A549 (cell line): Measurements from ENCODE around the gene MB21D2. TPM values are rescaled to one million over a fixed set of nuclear protein-coding genes. Genes with fewer than 3 reads are reported as not detected.

ENCODE experiments used
- ATAC-seq, 2 experiments: fragments of 200-7000 bp in 1 of 2; fragments of >200 bp in 1 of 2; cut with Nextera tagmentation in 1 of 2; cut with Tn5 transposase in 1 of 2; 3 replicates each; pipeline versions ENCODE4 v1.8.0 to v1.9.1; 2018 to 2020; ENCODE audit warnings: mild to moderate bottlenecking in 1 of 2, moderate library complexity in 1 of 2
- CTCF ChIA-PET: fragments of 300-600 bp; sonication (Branson Sonifier 250); formaldehyde crosslinking; extraction: SDS; loops from one replicate; lab custom pipeline; 2021; ENCODE audit warnings: antibody characterized with exemption, inconsistent platforms; lab: Yijun Ruan, JAX
- POLR2A ChIA-PET: fragments of 350-600 bp; formaldehyde crosslinking; extraction: SDS; loops from one replicate; lab custom pipeline; 2021; ENCODE audit warnings: antibody characterized with exemption, inconsistent platforms; lab: Yijun Ruan, JAX
- DNase-seq, 2 experiments: peaks; one replicate each; pipeline versions ENCODE4 v3.0.0 to v3.0.0-alpha.2; 2011 to 2016; ENCODE audit warnings: low read depth in 1 of 2, low spot score in 1 of 2
- FAIRE-seq: peaks from 2 replicates; lab custom pipeline; 2011; peaks lifted over from hg19 to GRCh38; lab: Jason Lieb, UNC
- H3K27ac ChIP-seq, 2 experiments: fragments of >200 bp; sonication (Bioruptor Twin); formaldehyde crosslinking; 3 replicates each; pipeline ENCODE4 v1.5.1; 2016 to 2017
- H3K4me1 ChIP-seq: fragments of >200 bp; sonication (Bioruptor Twin); formaldehyde crosslinking; 3 replicates; pipeline ENCODE4 v1.6.1; 2016
- H3K4me2 ChIP-seq: fragments of >200 bp; sonication (Bioruptor Twin); formaldehyde crosslinking; 3 replicates; pipeline ENCODE4 v1.6.1; 2016
- H3K4me3 ChIP-seq: fragments of >200 bp; sonication (Bioruptor Twin); formaldehyde crosslinking; 3 replicates; pipeline ENCODE4 v1.5.1; 2016
- H3K9me3 ChIP-seq: fragments of >200 bp; sonication (Bioruptor Twin); formaldehyde crosslinking; 3 replicates; pipeline ENCODE4 v1.6.1; 2016
- BHLHE40 ChIP-seq: IDR thresholded peaks from 2 replicates; pipeline ENCODE4 v1.6.1; 2012; ENCODE audit warnings: low read depth, low read length, inconsistent platforms
- CEBPB ChIP-seq, 2 experiments: fragments of >200 bp in 1 of 2; sonication (Bioruptor Twin) in 1 of 2; formaldehyde crosslinking in 1 of 2; IDR thresholded peaks; 2 replicates each; pipeline ENCODE4 v1.6.1; 2012 to 2016
- CHD2 ChIP-seq: fragments of 150-350 bp; IDR thresholded peaks from 2 replicates; pipeline ENCODE4 v1.6.1; 2014; ENCODE audit warnings: low read length; ENCODE audit not compliant: partially characterized antibody
- E2F6 ChIP-seq: IDR thresholded peaks from 2 replicates; pipeline ENCODE4 v1.6.1; 2012; ENCODE audit warnings: low read depth, borderline replicate concordance
- EHMT2 ChIP-seq: fragments of 200-600 bp; sonication (generic); IDR thresholded peaks from 2 replicates; pipeline ENCODE4 v1.6.1; 2016; ENCODE audit warnings: antibody characterized with exemption, low read depth, mild to moderate bottlenecking, moderate library complexity
- EP300 ChIP-seq, 2 experiments: fragments of >200 bp; sonication (Bioruptor Twin); formaldehyde crosslinking; IDR thresholded peaks; 2 replicates in 1 of 2; 3 replicates in 1 of 2; pipeline ENCODE4 v1.6.1; 2016 to 2017
- FOSL2 ChIP-seq, 2 experiments: fragments of 450-650 bp in 1 of 2; fragments of >200 bp in 1 of 2; sonication (Bioruptor Twin) in 1 of 2; formaldehyde crosslinking; IDR thresholded peaks; 2 replicates each; pipeline versions ENCODE4 v1.5.0 to v1.6.1; 2016 to 2020; ENCODE audit warnings: mild to moderate bottlenecking in 1 of 2, moderate library complexity in 1 of 2
- FOXS1 ChIP-seq: fragments of 250-450 bp; sonication (Bioruptor Pico); IDR thresholded peaks from 2 replicates; pipeline ENCODE4 v1.5.0; 2020; ENCODE audit warnings: mild to moderate bottlenecking, moderate library complexity
- GATA3 ChIP-seq: IDR thresholded peaks from 2 replicates; pipeline ENCODE4 v1.6.1; 2012; ENCODE audit warnings: borderline replicate concordance
- HDAC2 ChIP-seq: fragments of 200-600 bp; sonication (generic); IDR thresholded peaks from 2 replicates; pipeline ENCODE4 v1.6.1; 2016
- HOXB5 ChIP-seq: fragments of 250-450 bp; sonication (Bioruptor Pico); IDR thresholded peaks from 2 replicates; pipeline ENCODE4 v1.5.0; 2020; ENCODE audit warnings: mild to moderate bottlenecking, moderate library complexity
- JUN ChIP-seq, 2 experiments: fragments of >200 bp; sonication (Bioruptor Twin); formaldehyde crosslinking; IDR thresholded peaks; 2 replicates in 1 of 2; 3 replicates in 1 of 2; pipeline ENCODE4 v1.6.1; 2016 to 2017
- JUNB ChIP-seq: fragments of >200 bp; sonication (Bioruptor Twin); formaldehyde crosslinking; IDR thresholded peaks from 2 replicates; pipeline ENCODE4 v1.6.1; 2016
- KDM5A ChIP-seq: fragments of 200-600 bp; sonication (generic); IDR thresholded peaks from 2 replicates; pipeline ENCODE4 v1.6.1; 2016; ENCODE audit warnings: antibody characterized with exemption, mild to moderate bottlenecking
- MAFK ChIP-seq: fragments of 450-650 bp; IDR thresholded peaks from 2 replicates; pipeline ENCODE4 v1.6.1; 2014; ENCODE audit not compliant: partially characterized antibody
- MAX ChIP-seq: IDR thresholded peaks from 2 replicates; pipeline ENCODE4 v1.6.1; 2012
- MAZ ChIP-seq: fragments of 150-350 bp; IDR thresholded peaks from 2 replicates; pipeline ENCODE4 v1.6.1; 2014; ENCODE audit warnings: antibody characterized with exemption, low read depth, low read length, borderline replicate concordance
- NFE2L2 ChIP-seq: fragments of 150-350 bp; conservative IDR thresholded peaks from 2 replicates; pipeline ENCODE4 v1.6.1; 2014; ENCODE audit warnings: low read length
- NPAS2 ChIP-seq: fragments of 250-450 bp; sonication (Bioruptor Pico); IDR thresholded peaks from 2 replicates; pipeline ENCODE4 v1.8.0; 2022; ENCODE audit warnings: mild to moderate bottlenecking, moderate library complexity, borderline replicate concordance
- PHF8 ChIP-seq: fragments of 200-600 bp; sonication (generic); IDR thresholded peaks from 2 replicates; pipeline ENCODE4 v1.6.1; 2016; ENCODE audit warnings: low read depth, mild to moderate bottlenecking, antibody characterized with exemption, moderate library complexity, borderline replicate concordance
- POLR2A ChIP-seq: IDR thresholded peaks from 2 replicates; pipeline ENCODE4 v1.6.1; 2012; ENCODE audit warnings: mild to moderate bottlenecking, low read length
- RAD21 ChIP-seq, 2 experiments: fragments of >200 bp in 1 of 2; sonication (Bioruptor Twin) in 1 of 2; formaldehyde crosslinking in 1 of 2; IDR thresholded peaks in 1 of 2; conservative IDR thresholded peaks in 1 of 2; 2 replicates in 1 of 2; 3 replicates in 1 of 2; pipeline ENCODE4 v1.6.1; 2012 to 2018; ENCODE audit warnings: inconsistent platforms in 1 of 2
- RARB ChIP-seq: fragments of 250-450 bp; sonication (Bioruptor Pico); IDR thresholded peaks from 2 replicates; pipeline ENCODE4 v1.8.0; 2021; ENCODE audit warnings: mild to moderate bottlenecking, moderate library complexity
- RFX5 ChIP-seq: fragments of 450-650 bp; IDR thresholded peaks from 2 replicates; pipeline ENCODE4 v1.7.1; 2014; ENCODE audit warnings: antibody characterized with exemption, mild to moderate bottlenecking, moderate library complexity
- RNF2 ChIP-seq: fragments of 200-600 bp; sonication (generic); IDR thresholded peaks from 2 replicates; pipeline ENCODE4 v1.6.1; 2016; ENCODE audit warnings: low read depth, mild to moderate bottlenecking, antibody characterized with exemption, moderate library complexity, borderline replicate concordance
- SMC3 ChIP-seq: fragments of >200 bp; sonication (Bioruptor Twin); formaldehyde crosslinking; IDR thresholded peaks from 3 replicates; pipeline ENCODE4 v1.6.1; 2018; ENCODE audit warnings: inconsistent platforms
- SREBF2 ChIP-seq: fragments of 450-650 bp; IDR thresholded peaks from 2 replicates; pipeline ENCODE4 v1.6.1; 2014; ENCODE audit warnings: mild to moderate bottlenecking, moderate library complexity
- TFCP2L1 ChIP-seq: fragments of 250-450 bp; sonication (Bioruptor Pico); IDR thresholded peaks from 2 replicates; pipeline ENCODE4 v1.5.0; 2021; ENCODE audit warnings: mild to moderate bottlenecking
- ZNF302 ChIP-seq: fragments of 250-450 bp; sonication (Bioruptor Pico); IDR thresholded peaks from 2 replicates; pipeline ENCODE4 v1.9.0; 2021; ENCODE audit warnings: inconsistent platforms, mild to moderate bottlenecking, moderate library complexity
- ZSCAN20 ChIP-seq: fragments of 250-450 bp; sonication (Bioruptor Pico); IDR thresholded peaks from 2 replicates; pipeline ENCODE4 v1.8.0; 2022; ENCODE audit warnings: mild to moderate bottlenecking, moderate library complexity
- WGBS: methylation state at CpG from one replicate; pipeline ENCODE4 v1.1.6; 2017; ENCODE audit errors: missing lambda C conversion rate; 5-methylcytosine and 5-hydroxymethylcytosine counted together
- polyA plus RNA-seq, 4 experiments: library from polyadenylated mRNA; depleted of rRNA in 3 of 4; stranded (reverse); fragments of >200 nt; fragmentation: RNase III in 1 of 4; extraction: RNeasy Plus Mini Kit Qiagen cat#74134 plus additional on column Dnase treatment in 1 of 4; gene quantifications; 2 replicates in 3 of 4; 3 replicates in 1 of 4; pipeline ENCODE4 v1.2.3, GENCODE V29; 2011 to 2017
- TF ChIP-seq, protein P1 (sequence below): fragments of 250-450 bp; sonication (Bioruptor Pico); IDR thresholded peaks from 2 replicates; pipeline ENCODE4 v1.5.0; 2020; ENCODE audit warnings: low read depth, mild to moderate bottlenecking, moderate library complexity
- TF ChIP-seq, protein P2 (sequence below): fragments of 450-650 bp; IDR thresholded peaks from 2 replicates; pipeline ENCODE4 v1.6.1; 2014; ENCODE audit warnings: antibody characterized with exemption

MB21D2 gene
- polyA plus RNA-seq, 2 of the 4 experiments (the other 2 are of a cell fraction), result 4.8 to 7.5 TPM

DNA sequence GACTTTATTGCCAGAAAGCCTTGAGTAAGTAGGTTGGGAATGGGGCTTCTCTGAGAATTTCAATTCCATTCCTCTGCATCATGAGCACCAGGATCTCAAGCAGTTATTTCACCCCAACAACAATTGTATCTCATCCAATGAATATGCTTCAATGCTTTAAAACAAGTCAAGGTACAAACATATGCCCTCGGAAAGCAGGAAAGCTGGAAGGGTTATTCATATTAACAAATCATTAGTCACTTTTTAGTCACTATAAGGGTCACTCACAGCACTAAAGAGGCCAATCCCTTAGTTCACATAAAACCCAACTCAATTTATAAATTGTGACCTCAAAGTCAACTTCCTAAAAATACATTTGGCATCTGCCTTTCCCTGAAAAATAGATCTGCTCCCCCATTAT lies 16.2 kb downstream of the MB21D2 start:
- peak; percentile 69 to 75; a peak in 5 of 6 replicates for ATAC-seq

DNA sequence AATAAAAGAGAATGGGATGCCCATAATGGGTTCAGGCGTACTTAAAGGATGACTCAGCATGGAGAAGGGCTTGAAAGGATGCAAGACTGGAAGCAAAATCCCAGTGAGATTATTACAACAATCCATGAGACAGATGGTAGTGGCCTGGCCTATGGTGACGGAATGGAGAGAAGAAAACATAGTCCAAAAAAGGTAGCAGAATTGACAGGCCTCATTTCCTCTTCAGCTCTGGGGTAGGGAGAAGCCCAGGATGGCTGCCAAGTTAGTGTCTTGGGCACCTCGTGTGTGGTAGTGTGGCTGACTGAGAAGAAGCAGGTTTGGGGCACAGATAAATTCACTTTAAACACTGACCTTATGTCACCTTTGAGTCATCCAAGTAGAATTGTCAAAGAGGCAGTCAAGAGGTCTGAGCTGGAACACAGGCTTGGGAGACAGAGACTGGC lies 18.1 kb downstream of the MB21D2 start:
- Histone ChIP-seq H3K27ac (peak overlapping the region; percentile 61 to 76), H3K4me3 (no peak overlapping the region), H3K4me2 (peak overlapping the region; percentile 50), H3K9me3 (peaks cover 4% of the 10 kb centered on the region; the same call in 1 of the 3 replicates), H3K4me1 (peaks cover 63% of the 10 kb centered on the region)
- DNase-seq (peak in 1 of 2 experiments; percentile 64), ATAC-seq (peak; percentile 74 to 75), FAIRE-seq (no peak)
- WGBS, result 35% methylated on average over 3 of the region's 3 CpGs
- ChIA-PET CTCF (interaction anchor here (1.5 to 2.3 kb wide), 4 partner anchors 10 to 142 kb away, joined by 3 to 12 read pairs (median 7); no protein-coding TSS in a partner anchor), POLR2A (no interaction called here)
- TF ChIP-seq MAX (peak; percentile 49; the same call in 1 of the 2 replicates), FOSL2 (IDR thresholded peaks at IDR 0.05) (peak; percentile 37; the same call in 1 of the 2 replicates), FOSL2 (CRISPR knock-in tag; IDR thresholded peaks at IDR 0.05) (peak; percentile 25; the same call in 1 of the 2 replicates), HDAC2 (no peak), E2F6 (no peak), JUNB (peak; percentile 12; the same call in 1 of the 2 replicates), RNF2 (no peak), NFE2L2 (peak; percentile 42; the same call in 1 of the 2 replicates), MAFK (peak; percentile 82)

More for the DNA sequence above, 16.2 kb downstream of the MB21D2 start:
- H3K4me2 ChIP-seq, result peak overlapping the region; percentile 26; the same call in 2 of the 3 replicates
- TF ChIP-seq GATA3 (no peak), FOXS1 (CRISPR knock-in tag) (no peak), TFCP2L1 (no peak), RAD21 (conservative IDR thresholded peaks at IDR 0.05 in 1 of 2, IDR thresholded peaks at IDR 0.05 in 1 of 2) (no peak), MAFK (no peak), BHLHE40 (no peak), FOSL2 (IDR thresholded peaks at IDR 0.05) (no peak), FOSL2 (CRISPR knock-in tag; IDR thresholded peaks at IDR 0.05) (peak; percentile 63), NPAS2 (CRISPR knock-in tag) (no peak), KDM5A (no peak), MAZ (no peak), JUNB (peak; percentile 41; the same call in 1 of the 2 replicates), RARB (no peak), JUN (IDR thresholded peaks at IDR 0.05) (no peak)
- TF ChIP-seq, protein P1, sequence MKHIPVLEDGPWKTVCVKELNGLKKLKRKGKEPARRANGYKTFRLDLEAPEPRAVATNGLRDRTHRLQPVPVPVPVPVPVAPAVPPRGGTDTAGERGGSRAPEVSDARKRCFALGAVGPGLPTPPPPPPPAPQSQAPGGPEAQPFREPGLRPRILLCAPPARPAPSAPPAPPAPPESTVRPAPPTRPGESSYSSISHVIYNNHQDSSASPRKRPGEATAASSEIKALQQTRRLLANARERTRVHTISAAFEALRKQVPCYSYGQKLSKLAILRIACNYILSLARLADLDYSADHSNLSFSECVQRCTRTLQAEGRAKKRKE, result no peak
- TF ChIP-seq, protein P2, sequence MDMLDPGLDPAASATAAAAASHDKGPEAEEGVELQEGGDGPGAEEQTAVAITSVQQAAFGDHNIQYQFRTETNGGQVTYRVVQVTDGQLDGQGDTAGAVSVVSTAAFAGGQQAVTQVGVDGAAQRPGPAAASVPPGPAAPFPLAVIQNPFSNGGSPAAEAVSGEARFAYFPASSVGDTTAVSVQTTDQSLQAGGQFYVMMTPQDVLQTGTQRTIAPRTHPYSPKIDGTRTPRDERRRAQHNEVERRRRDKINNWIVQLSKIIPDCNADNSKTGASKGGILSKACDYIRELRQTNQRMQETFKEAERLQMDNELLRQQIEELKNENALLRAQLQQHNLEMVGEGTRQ, result no peak
- H3K4me1 ChIP-seq, result peaks cover 53% of the 10 kb centered on the region
- ChIA-PET CTCF (interaction anchor here (1.1 kb wide), 1 partner anchor 82 kb away, joined by 3 read pairs; no protein-coding TSS in a partner anchor), POLR2A (no interaction called here)
- DNase-seq, result peak in 1 of 2 experiments; percentile 60
- H3K27ac ChIP-seq, result peak overlapping the region; percentile 46 to 76; a peak in 4 of 6 replicates
- 0% methylated on average over 1 of the region's 1 CpG for WGBS
- no peak overlapping the region for H3K4me3 ChIP-seq
- FAIRE-seq, result no peak
- H3K9me3 ChIP-seq, result peaks cover 4% of the 10 kb centered on the region; the same call in 1 of the 3 replicates

DNA sequence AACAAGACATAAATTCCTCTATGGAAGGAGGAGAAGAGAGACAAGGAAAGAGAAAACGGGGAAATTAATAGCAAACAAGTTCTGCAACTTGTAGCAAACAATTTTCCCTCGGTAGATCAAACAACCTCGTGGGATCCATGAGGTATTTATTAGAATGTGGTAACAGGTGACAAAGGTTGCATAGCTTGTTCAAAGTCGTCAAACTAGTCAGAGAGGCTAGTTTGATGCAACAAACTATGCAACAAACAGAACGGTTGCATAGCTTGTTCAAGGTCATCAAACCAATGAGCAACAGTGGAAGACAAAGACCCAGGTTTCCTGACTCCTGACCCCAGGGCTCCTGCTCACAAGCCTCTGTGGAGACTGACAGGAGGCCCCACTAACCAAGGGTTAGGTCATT lies 20.7 kb downstream of the MB21D2 start:
- CTCF ChIA-PET, result no interaction called here
- TF ChIP-seq E2F6, result no peak
- no peak for TF ChIP-seq CHD2
- TF ChIP-seq ZNF302 (CRISPR knock-in tag), result no peak
- TF ChIP-seq, protein P1, result no peak
- no peak for TF ChIP-seq SMC3
- TF ChIP-seq ZSCAN20 (CRISPR knock-in tag), result no peak
- TF ChIP-seq PHF8, result no peak
- TF ChIP-seq CEBPB (IDR thresholded peaks at IDR 0.05), result no peak
- TF ChIP-seq RFX5, result no peak
- TF ChIP-seq EHMT2, result no peak
- no peak for TF ChIP-seq HOXB5 (CRISPR knock-in tag)
- TF ChIP-seq SREBF2, result no peak
- TF ChIP-seq EP300 (IDR thresholded peaks at IDR 0.05), result no peak
- TF ChIP-seq POLR2A, result no peak

More for the DNA sequence above, 20.7 kb downstream of the MB21D2 start:
- DNase-seq, result no peak
- peak overlapping the region in 1 of 2 experiments; percentile 55; a peak in 3 of 6 replicates for H3K27ac ChIP-seq
- H3K4me1 ChIP-seq, result peaks cover 73% of the 10 kb centered on the region
- POLR2A ChIA-PET, result no interaction called here
- FAIRE-seq, result no peak
- WGBS, result 58% methylated on average over 5 of the region's 5 CpGs
- no peaks in the 10 kb centered on the region for H3K9me3 ChIP-seq
- no peak overlapping the region for H3K4me3 ChIP-seq
- ATAC-seq, result no peak
- H3K4me2 ChIP-seq, result no peak overlapping the region
